Smooth muscle cell (in vitro differentiated cells): ENCODE results near the gene SGMS1. TPM values are rescaled to one million over a fixed set of nuclear protein-coding genes. Genes with fewer than 3 reads are reported as not detected.
"Not testable (repeated sequence)": the region's sequence is repeated elsewhere in the genome, so short reads cannot be mapped to it uniquely, and the experiment has no call there.

Source experiments
- DNase-seq: peaks from one replicate; lab custom pipeline; 2025; ENCODE audit not compliant: unreplicated experiment; lab: John Stamatoyannopoulos, UW
- H2AFZ ChIP-seq: fragments of 200-600 bp; sonication (generic); 2 replicates; pipeline ENCODE4 v1.6.0; 2016; ENCODE audit warnings: antibody characterized with exemption, low read depth, mild to moderate bottlenecking
- H3F3A ChIP-seq: fragments of 200-600 bp; sonication (generic); 2 replicates; pipeline ENCODE4 v1.6.0; 2017; ENCODE audit warnings: antibody characterized with exemption, low read depth
- H3K27ac ChIP-seq: fragments of 200-600 bp; sonication (generic); 2 replicates; pipeline ENCODE4 v1.5.1; 2016; ENCODE audit warnings: low read depth, mild to moderate bottlenecking
- H3K27me3 ChIP-seq: fragments of 200-600 bp; sonication (generic); 2 replicates; pipeline ENCODE4 v1.6.1; 2016; ENCODE audit warnings: low read depth, mild to moderate bottlenecking
- H3K36me3 ChIP-seq: fragments of 200-600 bp; sonication (generic); 2 replicates; pipeline ENCODE4 v1.5.1; 2016; ENCODE audit warnings: low read depth
- H3K4me1 ChIP-seq: fragments of 200-600 bp; sonication (generic); 2 replicates; pipeline ENCODE4 v1.5.1; 2016; ENCODE audit warnings: low read depth
- H3K4me2 ChIP-seq: fragments of 200-600 bp; sonication (generic); 2 replicates; pipeline ENCODE4 v1.6.0; 2016; ENCODE audit warnings: mild to moderate bottlenecking
- H3K4me3 ChIP-seq: fragments of 200-600 bp; sonication (generic); 2 replicates; pipeline ENCODE4 v1.5.1; 2016; ENCODE audit warnings: mild to moderate bottlenecking
- H3K79me2 ChIP-seq: fragments of 200-600 bp; sonication (generic); 2 replicates; pipeline ENCODE4 v1.6.0; 2016; ENCODE audit warnings: low read depth, mild to moderate bottlenecking
- H3K9ac ChIP-seq: fragments of 200-600 bp; sonication (generic); 2 replicates; pipeline ENCODE4 v1.6.0; 2016; ENCODE audit warnings: low read depth
- H3K9me3 ChIP-seq: fragments of 200-600 bp; sonication (generic); replicated peaks from 2 replicates; pipeline ENCODE4 v1.5.1; 2016; ENCODE audit warnings: low read depth
- H4K20me1 ChIP-seq: fragments of 200-600 bp; sonication (generic); 2 replicates; pipeline ENCODE4 v1.6.0; 2016; ENCODE audit warnings: low read depth
- WGBS: methylation state at CpG from one replicate; pipeline ENCODE4 v1.1.7; 2016; ENCODE audit warnings: low lambda C conversion rate; 5-methylcytosine and 5-hydroxymethylcytosine counted together
- polyA plus RNA-seq: library from polyadenylated mRNA; unstranded; fragments of >200 nt; fragmentation: Nextera tagmentation; extraction: Ambion mirVana; gene quantifications from 2 replicates; pipeline ENCODE4 v1.2.1, GENCODE V29; 2016
- total RNA-seq: library from RNA; depleted of rRNA; stranded (reverse); fragments of >200 nt; gene quantifications from 2 replicates; pipeline ENCODE4 v1.2.3, GENCODE V29; 2014
- TF ChIP-seq, protein P1 (sequence below): fragments of 200-600 bp; sonication (generic); IDR thresholded peaks from 2 replicates; pipeline ENCODE4 v1.5.1; 2017; ENCODE audit warnings: borderline replicate concordance, mild to moderate bottlenecking, antibody characterized with exemption; ENCODE audit not compliant: insufficient read depth, poor library complexity, severe bottlenecking

SGMS1 gene
- total and polyA plus RNA-seq, 2 experiments from 2014 or later: 4.0 to 14.3 TPM

DNA sequence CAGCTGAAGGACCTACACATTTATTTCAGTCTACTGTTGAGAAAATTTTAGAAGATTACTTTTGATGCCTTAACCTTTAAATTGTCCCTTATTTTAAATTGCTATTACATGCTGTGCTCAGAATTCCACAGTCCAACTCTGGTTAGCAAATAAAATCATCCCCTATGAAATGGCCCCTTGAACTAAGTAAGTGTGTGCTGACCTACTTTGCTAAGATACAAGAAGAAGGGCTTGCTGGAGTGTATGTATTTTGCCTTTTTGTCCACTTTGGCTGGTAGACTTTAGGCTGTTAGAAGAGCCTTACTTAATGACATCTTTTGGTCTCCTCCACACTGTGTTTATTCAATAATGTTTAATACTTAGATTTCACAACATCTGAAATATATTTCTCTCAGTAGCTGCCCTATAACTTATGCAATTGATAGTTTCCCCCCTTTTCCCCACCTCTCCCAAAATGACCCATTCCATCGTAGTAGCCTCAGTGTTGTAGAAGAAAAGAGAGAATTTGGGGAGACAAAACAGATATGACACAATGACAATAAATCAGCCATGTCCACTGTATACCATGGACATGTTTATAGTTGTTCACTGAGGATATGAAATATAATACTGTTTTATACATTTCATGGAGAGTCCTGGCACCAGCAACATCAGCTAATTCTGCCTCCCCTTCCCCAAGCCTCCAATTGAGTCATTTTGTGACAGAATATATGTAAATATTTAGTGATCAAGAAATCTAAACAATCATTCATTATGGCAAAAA is 264.6 kb downstream of the SGMS1 start:
- H3K27me3 ChIP-seq: no peaks in the 10 kb centered on the region
- H2AFZ ChIP-seq: no peak overlapping the region
- H3K36me3 ChIP-seq: no peaks in the 10 kb centered on the region
- no peaks in the 10 kb centered on the region for H4K20me1 ChIP-seq
- H3F3A ChIP-seq: no peaks in the 10 kb centered on the region
- no peak for DNase-seq
- no peak overlapping the region for H3K4me3 ChIP-seq
- no peak overlapping the region for H3K27ac ChIP-seq
- H3K9me3 ChIP-seq: no peaks in the 10 kb centered on the region
- H3K4me2 ChIP-seq: no peak overlapping the region
- 86% methylated on average over 1 of the region's 1 CpG for WGBS
- no peaks in the 10 kb centered on the region for H3K79me2 ChIP-seq
- H3K9ac ChIP-seq: no peak overlapping the region
- H3K4me1 ChIP-seq: no peaks in the 10 kb centered on the region
- TF ChIP-seq, protein P1, sequence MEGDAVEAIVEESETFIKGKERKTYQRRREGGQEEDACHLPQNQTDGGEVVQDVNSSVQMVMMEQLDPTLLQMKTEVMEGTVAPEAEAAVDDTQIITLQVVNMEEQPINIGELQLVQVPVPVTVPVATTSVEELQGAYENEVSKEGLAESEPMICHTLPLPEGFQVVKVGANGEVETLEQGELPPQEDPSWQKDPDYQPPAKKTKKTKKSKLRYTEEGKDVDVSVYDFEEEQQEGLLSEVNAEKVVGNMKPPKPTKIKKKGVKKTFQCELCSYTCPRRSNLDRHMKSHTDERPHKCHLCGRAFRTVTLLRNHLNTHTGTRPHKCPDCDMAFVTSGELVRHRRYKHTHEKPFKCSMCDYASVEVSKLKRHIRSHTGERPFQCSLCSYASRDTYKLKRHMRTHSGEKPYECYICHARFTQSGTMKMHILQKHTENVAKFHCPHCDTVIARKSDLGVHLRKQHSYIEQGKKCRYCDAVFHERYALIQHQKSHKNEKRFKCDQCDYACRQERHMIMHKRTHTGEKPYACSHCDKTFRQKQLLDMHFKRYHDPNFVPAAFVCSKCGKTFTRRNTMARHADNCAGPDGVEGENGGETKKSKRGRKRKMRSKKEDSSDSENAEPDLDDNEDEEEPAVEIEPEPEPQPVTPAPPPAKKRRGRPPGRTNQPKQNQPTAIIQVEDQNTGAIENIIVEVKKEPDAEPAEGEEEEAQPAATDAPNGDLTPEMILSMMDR: no peak

DNA sequence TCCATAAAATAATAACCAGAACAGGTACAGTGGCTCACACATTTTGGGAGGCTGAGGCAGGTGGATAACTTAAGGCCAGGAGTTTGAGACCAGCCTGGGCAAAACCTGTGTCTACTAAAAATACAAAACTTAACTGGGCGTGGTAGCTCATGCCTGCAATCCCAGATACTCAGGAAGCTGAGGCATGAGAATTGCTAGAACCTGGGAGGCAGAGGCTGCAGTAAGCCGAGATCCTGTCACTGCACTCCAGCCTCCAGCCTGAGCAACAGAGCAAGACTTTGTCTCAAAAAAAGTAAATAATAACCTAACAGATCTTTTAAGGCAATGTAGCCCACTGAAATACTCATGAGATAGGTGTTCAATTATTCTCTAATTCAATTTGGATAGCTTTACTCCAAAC is 265.3 kb downstream of the SGMS1 start:
- WGBS: 93% methylated on average over 2 of the region's 2 CpGs
- H3K27me3 ChIP-seq: no peaks in the 10 kb centered on the region

DNA sequence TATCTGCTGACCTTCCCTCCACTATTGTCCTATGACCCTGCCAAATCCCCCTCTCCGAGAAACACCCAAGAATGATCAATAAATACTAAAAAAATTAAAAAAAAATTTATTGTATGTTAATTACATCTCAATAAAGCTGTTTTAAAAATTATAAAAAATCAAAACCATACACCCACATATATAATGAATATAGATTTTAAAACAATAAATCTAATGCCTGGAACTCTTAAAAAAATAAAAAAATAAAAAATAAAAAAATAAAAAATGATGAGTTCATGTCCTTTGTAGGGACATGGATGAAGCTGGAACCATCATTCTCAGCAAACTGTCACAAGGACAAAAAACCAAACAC is 267.3 kb downstream of the SGMS1 start:
- H2AFZ ChIP-seq, H3K9ac ChIP-seq, H3K36me3 ChIP-seq, H3K27me3 ChIP-seq, H3K4me1 ChIP-seq, H3K27ac ChIP-seq, H3K9me3 ChIP-seq, H3K4me3 ChIP-seq, H4K20me1 ChIP-seq, DNase-seq, H3F3A ChIP-seq, H3K4me2 ChIP-seq, H3K79me2 ChIP-seq: not testable (repeated sequence)
- WGBS: 73% methylated on average over 1 of the region's 1 CpG

More for the DNA sequence above, 265.3 kb downstream of the SGMS1 start:
- no peak overlapping the region for H2AFZ ChIP-seq
- no peak for DNase-seq
- H3K36me3 ChIP-seq: no peaks in the 10 kb centered on the region
- no peaks in the 10 kb centered on the region for H4K20me1 ChIP-seq
- H3F3A ChIP-seq: no peaks in the 10 kb centered on the region
- no peak overlapping the region for H3K4me2 ChIP-seq
- no peak overlapping the region for H3K4me3 ChIP-seq
- no peaks in the 10 kb centered on the region for H3K79me2 ChIP-seq
- H3K4me1 ChIP-seq: no peaks in the 10 kb centered on the region
- H3K27ac ChIP-seq: no peak overlapping the region
- H3K9ac ChIP-seq: no peak overlapping the region
- TF ChIP-seq, protein P1: no peak
- no peaks in the 10 kb centered on the region for H3K9me3 ChIP-seq

DNA sequence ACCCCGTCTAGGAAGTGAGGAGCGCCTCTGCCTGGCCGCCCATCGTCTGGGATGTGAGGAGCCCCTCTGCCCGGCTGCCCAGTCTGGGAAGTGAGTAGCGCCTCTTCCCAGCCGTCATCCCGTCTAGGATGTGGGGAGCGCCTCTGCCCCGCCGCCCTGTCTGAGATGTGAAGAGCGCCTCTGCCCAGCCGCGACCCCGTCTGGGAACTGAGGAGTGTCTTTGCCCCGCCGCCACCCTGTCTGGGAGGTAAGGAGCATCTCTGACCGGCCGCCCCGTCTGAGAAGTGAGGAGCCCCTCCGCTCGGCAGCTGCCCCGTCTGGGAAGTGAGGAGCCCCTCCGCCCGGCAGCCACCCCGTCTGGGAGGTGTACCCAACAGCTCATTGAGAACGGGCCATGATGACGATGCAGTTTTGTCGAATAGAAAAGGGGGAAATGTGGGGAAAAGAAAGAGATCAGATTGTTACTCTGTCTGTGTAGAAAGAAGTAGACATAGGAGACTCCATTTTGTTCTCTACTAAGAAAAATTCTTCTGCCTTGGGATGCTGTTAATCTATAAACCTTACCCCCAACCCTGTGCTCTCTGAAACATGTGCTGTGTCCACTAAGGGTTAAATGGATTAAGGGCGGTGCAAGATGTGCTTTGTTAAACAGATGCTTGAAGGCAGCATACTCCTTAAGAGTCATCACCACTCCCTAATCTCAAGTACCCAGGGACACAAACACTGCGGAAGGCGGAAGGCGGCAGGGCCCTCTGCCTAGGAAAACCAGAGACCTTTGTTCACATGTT is 267.9 kb downstream of the SGMS1 start:
- DNase-seq, H3K9ac ChIP-seq, H3K4me1 ChIP-seq, H3K27ac ChIP-seq, H3K79me2 ChIP-seq, H3F3A ChIP-seq, H3K9me3 ChIP-seq, H3K36me3 ChIP-seq, H3K27me3 ChIP-seq, H2AFZ ChIP-seq, H3K4me2 ChIP-seq, H3K4me3 ChIP-seq, H4K20me1 ChIP-seq: not testable (repeated sequence)
- 96% methylated on average over 33 of the region's 33 CpGs for WGBS
